ENCODE data around the gene MRPL23.

The MRPL23 gene

GRCh38 chr11:1946812-1947484, at the start of gene MRPL23:
MRPL23 (plus strand) TSS chr11:1947332; CDS start chr11:1947363, 31 bp downstream.
- no peak for DNase-seq (ENCODE audit: low spot score)

GRCh38 chr11:1899090-1899489, 48.0 kb upstream of the MRPL23 start:
- DNase-seq (ENCODE audit: low spot score) = no peak

- DNase-seq (ENCODE audit: low spot score) = no peak
Observed at GRCh38 chr11:1899686-1900085, 47.4 kb upstream of the MRPL23 start.

- no peak for DNase-seq (ENCODE audit: low spot score)
Observed at GRCh38 chr11:1906181-1906580, 41.0 kb upstream of the MRPL23 start.

GRCh38 chr11:1906611-1907423, 40.3 kb upstream of the MRPL23 start:
- no peak for DNase-seq (ENCODE audit: low spot score)

- DNase-seq (ENCODE audit: low spot score) = no peak
Observed at GRCh38 chr11:1908618-1909017, 38.5 kb upstream of the MRPL23 start.

GRCh38 chr11:1909524-1909923, 37.6 kb upstream of the MRPL23 start:
- no peak for DNase-seq (ENCODE audit: low spot score)

- DNase-seq (ENCODE audit: low spot score) = no peak
Observed at GRCh38 chr11:1912289-1912878, 34.7 kb upstream of the MRPL23 start.

- no peak for DNase-seq (ENCODE audit: low spot score)
Observed at GRCh38 chr11:1913271-1914060, 33.7 kb upstream of the MRPL23 start.

- DNase-seq (ENCODE audit: low spot score) = no peak
Observed at GRCh38 chr11:1915795-1916131, 31.4 kb upstream of the MRPL23 start.

GRCh38 chr11:1916132-1916985, 30.8 kb upstream of the MRPL23 start:
- DNase-seq (ENCODE audit: low spot score) = no peak

GRCh38 chr11:1916986-1917522, 30.1 kb upstream of the MRPL23 start:
- no peak for DNase-seq (ENCODE audit: low spot score)

- DNase-seq (ENCODE audit: low spot score) = no peak
Observed at GRCh38 chr11:1917523-1918435, 29.4 kb upstream of the MRPL23 start.

- no peak for DNase-seq (ENCODE audit: low spot score)
Observed at GRCh38 chr11:1918436-1919315, 28.5 kb upstream of the MRPL23 start.

GRCh38 chr11:1919391-1920127, 27.6 kb upstream of the MRPL23 start, which contains the start of gene TNNT3:
TNNT3 (plus strand) TSS chr11:1919703; CDS start chr11:1922875, 3,172 bp downstream.
- no peak for DNase-seq (ENCODE audit: low spot score)

- no peak for DNase-seq (ENCODE audit: low spot score)
Observed at GRCh38 chr11:1920128-1920908, 26.8 kb upstream of the MRPL23 start.

GRCh38 chr11:1920909-1921573, 26.1 kb upstream of the MRPL23 start:
- DNase-seq (ENCODE audit: low spot score) = no peak
